Kidney epithelial cell (primary cell): ENCODE data around the gene RBM19. TPM values are rescaled to one million over a fixed set of nuclear protein-coding genes. Genes with fewer than 3 reads are reported as not detected.
"Not testable (repeated sequence)": the region's sequence is repeated elsewhere in the genome, so short reads cannot be mapped to it uniquely, and the experiment has no call there.

Experiments used
- DNase-seq: peaks from one replicate; pipeline ENCODE4 v3.0.0-alpha.2; 2010; ENCODE audit warnings: low read depth
- H3K27me3 ChIP-seq: 2 replicates; pipeline ENCODE4 v1.6.0; 2011; ENCODE audit warnings: low read length; ENCODE audit not compliant: control insufficient read depth, insufficient read depth
- H3K36me3 ChIP-seq: 2 replicates; pipeline ENCODE4 v1.5.1; 2011; ENCODE audit warnings: low read length; ENCODE audit not compliant: control insufficient read depth, insufficient read depth
- H3K4me3 ChIP-seq: 2 replicates; pipeline ENCODE4 v1.5.1; 2011; ENCODE audit warnings: low read depth, mild to moderate bottlenecking, control low read depth, low read length
- total RNA-seq: library from RNA; depleted of rRNA; stranded (reverse); fragments of >200 nt; gene quantifications from 2 replicates; pipeline ENCODE4 v1.2.3, GENCODE V29; 2015
- TF ChIP-seq, protein P1 (sequence below): IDR thresholded peaks from 2 replicates; pipeline ENCODE4 v1.5.1; 2011; ENCODE audit warnings: mild to moderate bottlenecking, moderate library complexity, low read length, control low read depth, inconsistent platforms; ENCODE audit not compliant: insufficient read depth, poor library complexity, severe bottlenecking

Gene RBM19
- total RNA-seq, 1 donor from 2014 or later, result 30.9 TPM

DNA sequence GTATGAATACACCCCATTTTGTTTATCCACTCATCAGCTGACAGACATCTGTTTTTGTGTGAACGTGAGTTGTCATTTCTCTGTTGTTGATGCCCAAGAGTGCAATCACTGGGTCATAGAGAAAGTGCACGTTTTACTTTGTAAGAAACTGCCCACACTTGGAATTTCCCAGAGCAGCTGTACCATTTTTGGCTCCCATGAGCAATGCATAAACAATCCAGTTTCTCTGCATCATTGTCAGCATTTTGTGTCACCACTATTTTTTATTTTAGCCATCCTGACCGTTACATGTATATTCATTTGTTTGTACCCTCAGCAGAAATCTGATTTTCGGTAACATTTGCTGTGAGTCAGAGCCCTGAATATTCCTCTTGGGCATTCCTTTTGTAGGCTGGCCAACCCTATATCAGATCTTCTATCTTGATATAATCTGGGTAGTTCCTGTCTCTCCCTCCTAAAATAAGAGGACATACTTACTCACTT, 62.7 kb downstream of the RBM19 start:
- no peaks in the 10 kb centered on the region for H3K27me3 ChIP-seq
- TF ChIP-seq, protein P1, sequence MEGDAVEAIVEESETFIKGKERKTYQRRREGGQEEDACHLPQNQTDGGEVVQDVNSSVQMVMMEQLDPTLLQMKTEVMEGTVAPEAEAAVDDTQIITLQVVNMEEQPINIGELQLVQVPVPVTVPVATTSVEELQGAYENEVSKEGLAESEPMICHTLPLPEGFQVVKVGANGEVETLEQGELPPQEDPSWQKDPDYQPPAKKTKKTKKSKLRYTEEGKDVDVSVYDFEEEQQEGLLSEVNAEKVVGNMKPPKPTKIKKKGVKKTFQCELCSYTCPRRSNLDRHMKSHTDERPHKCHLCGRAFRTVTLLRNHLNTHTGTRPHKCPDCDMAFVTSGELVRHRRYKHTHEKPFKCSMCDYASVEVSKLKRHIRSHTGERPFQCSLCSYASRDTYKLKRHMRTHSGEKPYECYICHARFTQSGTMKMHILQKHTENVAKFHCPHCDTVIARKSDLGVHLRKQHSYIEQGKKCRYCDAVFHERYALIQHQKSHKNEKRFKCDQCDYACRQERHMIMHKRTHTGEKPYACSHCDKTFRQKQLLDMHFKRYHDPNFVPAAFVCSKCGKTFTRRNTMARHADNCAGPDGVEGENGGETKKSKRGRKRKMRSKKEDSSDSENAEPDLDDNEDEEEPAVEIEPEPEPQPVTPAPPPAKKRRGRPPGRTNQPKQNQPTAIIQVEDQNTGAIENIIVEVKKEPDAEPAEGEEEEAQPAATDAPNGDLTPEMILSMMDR, result no peak
- H3K4me3 ChIP-seq, result no peak overlapping the region
- no peak for DNase-seq
- no peaks in the 10 kb centered on the region for H3K36me3 ChIP-seq

DNA sequence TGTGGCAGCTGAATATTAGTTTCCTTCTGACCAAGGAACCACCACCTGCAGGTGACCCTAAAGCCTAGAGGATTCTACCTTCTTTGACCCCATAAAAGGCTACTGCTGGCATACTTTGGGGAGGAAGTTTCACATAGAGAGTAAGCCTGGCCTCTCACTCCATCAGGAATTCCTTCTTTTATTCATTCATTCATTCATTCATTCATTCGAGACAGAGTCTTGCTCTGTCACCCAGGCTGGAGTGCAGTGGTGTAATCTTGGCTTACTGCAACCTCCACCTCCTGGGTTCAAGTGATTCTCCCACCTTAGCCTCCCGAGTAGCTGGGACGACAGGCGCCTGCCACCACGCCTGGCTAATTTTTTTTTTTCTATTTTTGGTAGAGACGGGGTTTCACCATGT, 64.8 kb downstream of the RBM19 start:
- not testable (repeated sequence) for H3K27me3 ChIP-seq, H3K4me3 ChIP-seq, H3K36me3 ChIP-seq, DNase-seq

DNA sequence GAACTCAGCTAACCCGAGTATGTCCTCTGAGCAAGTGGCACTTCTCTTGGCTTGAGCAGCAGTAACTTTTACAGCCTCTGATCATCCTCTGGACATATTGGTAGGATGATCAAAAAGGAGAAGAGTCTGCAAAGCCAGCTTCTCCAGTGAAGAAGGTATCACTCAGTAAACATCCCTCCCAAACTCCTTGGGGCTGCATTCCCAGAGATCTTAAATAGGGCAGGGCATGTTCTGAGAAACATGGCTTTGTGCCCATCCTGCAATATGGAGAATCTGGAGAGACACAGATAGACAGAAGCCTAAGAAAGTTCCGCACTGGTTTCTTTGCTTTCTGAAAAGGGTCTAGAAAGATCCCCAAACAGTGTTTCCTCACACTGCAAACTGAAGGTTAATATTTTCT, 65.4 kb downstream of the RBM19 start:
- TF ChIP-seq, protein P1, result no peak
- Histone ChIP-seq H3K36me3 (no peaks in the 10 kb centered on the region), H3K4me3 (no peak overlapping the region), H3K27me3 (no peaks in the 10 kb centered on the region)
- DNase-seq, result no peak

DNA sequence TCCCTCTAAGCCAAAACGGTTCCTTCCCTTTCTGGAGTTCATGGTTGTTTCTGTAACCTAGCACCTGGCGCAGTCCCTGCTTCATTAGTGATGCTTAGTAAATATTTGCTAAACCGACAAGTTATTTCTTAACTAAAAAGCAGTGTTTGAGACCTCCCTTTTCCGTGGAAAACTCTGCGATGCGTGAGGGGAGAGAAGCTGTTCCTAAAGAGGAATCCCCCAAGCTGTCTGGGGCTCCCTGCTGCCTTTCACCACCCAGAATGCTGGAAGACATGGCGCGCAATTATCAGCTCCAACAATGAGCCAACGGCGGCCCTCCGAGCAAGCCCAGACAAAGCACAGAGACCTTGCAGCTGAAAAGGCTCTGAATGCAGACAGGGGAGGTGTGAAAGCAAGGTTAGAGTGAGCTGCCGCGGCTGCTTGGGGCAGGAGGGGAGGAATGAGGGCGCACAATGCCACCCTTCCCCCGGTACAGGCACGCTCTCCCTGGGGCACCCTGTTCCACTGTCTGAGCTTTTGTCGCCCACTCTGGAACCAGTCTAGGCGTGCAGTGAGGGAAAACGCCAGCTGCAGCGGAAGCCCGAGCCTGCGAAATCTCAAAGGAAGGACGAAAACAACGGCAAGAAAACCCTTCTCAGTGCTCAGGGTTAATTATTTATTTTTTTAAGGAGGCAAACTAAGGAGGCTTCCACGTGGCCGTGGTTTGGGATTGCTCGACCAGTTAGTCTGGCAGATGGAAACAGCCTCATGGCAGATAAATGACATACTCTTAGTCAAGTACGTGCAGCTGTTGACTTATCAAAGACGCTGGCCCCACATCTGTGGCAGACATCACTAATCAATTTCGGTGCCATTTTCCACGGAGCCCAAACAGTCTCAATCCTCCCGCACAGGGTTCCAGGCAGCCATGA, 66.3 kb downstream of the RBM19 start:
- TF ChIP-seq, protein P1, result no peak
- Histone ChIP-seq H3K4me3 (no peak overlapping the region), H3K27me3 (no peaks in the 10 kb centered on the region), H3K36me3 (no peaks in the 10 kb centered on the region)
- DNase-seq, result no peak

DNA sequence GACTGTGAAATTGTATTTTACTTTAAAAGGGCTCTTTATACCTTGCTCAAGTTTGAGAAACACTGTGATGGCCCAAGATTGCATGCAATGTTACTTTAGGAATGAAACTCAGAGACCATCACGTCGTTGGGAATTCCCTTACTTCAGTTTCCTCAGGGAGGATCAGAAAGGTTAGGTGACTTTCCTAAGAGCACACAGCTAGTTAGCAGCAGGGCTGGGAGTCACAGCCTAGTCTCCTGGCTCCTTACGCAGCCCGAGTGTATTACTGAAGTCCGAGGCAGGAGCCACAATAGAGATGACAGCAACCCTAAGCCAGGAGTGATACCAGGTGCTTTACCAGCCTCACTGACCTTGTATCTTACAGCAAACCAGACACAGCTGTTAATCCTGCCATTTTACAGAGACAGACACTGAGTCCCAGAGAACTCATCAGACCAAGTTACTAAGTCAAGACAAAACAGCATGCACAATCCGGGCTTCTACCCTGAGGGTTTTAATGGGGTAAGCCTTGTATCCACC, 67.0 kb downstream of the RBM19 start:
- TF ChIP-seq, protein P1, result no peak
- Histone ChIP-seq H3K36me3 (no peaks in the 10 kb centered on the region), H3K27me3 (no peaks in the 10 kb centered on the region), H3K4me3 (no peak overlapping the region)
- no peak for DNase-seq

DNA sequence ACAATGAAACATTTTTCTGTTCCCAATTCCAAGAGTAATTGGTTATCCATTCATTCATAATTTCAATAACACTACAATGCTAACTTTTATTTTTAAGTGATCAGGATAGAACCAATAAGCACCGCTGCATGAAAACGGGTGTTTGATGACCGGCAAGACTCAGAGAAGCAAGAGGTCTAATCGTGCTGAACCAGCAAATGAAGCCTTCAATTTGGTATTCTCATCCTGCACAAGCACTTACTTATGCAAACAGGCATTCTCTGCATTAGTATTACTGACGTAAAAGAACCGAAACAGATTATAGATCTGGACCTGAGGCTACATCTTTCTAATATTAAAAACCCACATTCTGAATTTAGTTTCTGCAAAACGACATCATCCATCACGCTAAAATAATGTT, 67.7 kb downstream of the RBM19 start:
- DNase-seq, result no peak
- Histone ChIP-seq H3K4me3 (no peak overlapping the region), H3K36me3 (peaks cover 1% of the 10 kb centered on the region), H3K27me3 (no peaks in the 10 kb centered on the region)
- TF ChIP-seq, protein P1, result no peak
